ENCODE results near the gene C1GALT1C1L.

GRCh38 chr2:43657241-43657640 is 19.0 kb downstream of the C1GALT1C1L start:
- TF ChIP-seq, protein P1, sequence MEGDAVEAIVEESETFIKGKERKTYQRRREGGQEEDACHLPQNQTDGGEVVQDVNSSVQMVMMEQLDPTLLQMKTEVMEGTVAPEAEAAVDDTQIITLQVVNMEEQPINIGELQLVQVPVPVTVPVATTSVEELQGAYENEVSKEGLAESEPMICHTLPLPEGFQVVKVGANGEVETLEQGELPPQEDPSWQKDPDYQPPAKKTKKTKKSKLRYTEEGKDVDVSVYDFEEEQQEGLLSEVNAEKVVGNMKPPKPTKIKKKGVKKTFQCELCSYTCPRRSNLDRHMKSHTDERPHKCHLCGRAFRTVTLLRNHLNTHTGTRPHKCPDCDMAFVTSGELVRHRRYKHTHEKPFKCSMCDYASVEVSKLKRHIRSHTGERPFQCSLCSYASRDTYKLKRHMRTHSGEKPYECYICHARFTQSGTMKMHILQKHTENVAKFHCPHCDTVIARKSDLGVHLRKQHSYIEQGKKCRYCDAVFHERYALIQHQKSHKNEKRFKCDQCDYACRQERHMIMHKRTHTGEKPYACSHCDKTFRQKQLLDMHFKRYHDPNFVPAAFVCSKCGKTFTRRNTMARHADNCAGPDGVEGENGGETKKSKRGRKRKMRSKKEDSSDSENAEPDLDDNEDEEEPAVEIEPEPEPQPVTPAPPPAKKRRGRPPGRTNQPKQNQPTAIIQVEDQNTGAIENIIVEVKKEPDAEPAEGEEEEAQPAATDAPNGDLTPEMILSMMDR (IDR thresholded peaks at IDR 0.05): no peak
- no peak for TF ChIP-seq POLR2A (IDR thresholded peaks at IDR 0.05)

Measured in testis (tissue), 2 donors.